Stimulated activated CD4-positive, alpha-beta T cell treated with anti-CD3 and anti-CD28 coated beads, TNF-alpha, amount 100 ng/mL, for 4 hours (primary cell): Measurements from ENCODE around the gene TMED3.
"Not testable (repeated sequence)": the region's sequence is repeated elsewhere in the genome, so short reads cannot be mapped to it uniquely, and the experiment has no call there.

ENCODE experiments used
- DNase-seq, 3 experiments: peaks; one replicate each; pipeline ENCODE4 v3.0.0-alpha.2; 2020; ENCODE audit warnings: low read depth in 3 of 3

The TMED3 gene

DNA sequence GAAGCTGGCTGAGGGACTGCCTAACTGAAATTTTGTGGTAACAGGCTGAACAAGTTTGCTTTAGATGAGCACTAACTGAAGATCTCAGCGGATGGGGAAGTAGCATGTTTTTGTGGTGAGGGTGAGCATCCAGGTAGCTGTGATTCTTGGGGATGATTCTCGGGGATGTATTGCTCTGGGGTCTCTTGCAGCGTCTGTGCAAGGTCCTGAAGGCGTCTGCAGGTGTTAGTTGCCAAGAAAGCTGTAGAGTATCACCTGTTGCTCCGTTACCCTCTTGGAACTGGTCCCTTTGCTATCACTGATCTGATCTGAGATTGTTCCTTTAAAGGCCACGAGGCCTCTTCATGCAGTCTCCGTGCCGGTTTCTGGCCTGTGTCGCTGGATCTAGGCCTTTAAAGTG lies 6.0 kb downstream of the TMED3 start:
- no peak for DNase-seq

DNA sequence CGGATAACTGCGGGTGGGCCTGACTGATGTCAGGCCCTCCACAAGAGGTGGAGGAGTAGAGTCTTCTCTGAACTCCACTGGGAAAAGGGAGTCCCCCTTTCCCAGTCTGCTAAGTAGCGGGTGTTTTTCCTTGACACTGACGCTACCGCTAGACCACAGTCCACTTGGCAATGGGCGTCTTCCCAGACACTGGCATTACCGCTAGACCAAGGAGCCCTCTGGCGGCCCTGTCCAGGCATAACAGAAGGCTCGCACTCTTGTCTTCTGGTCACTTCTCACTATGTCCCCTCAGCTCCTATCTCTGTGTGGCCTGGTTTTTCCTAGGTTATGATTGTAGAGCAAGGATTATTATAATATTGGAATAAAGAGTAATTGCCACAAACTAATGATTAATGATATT lies 9.1 kb downstream of the TMED3 start:
- DNase-seq = not testable (repeated sequence)

DNA sequence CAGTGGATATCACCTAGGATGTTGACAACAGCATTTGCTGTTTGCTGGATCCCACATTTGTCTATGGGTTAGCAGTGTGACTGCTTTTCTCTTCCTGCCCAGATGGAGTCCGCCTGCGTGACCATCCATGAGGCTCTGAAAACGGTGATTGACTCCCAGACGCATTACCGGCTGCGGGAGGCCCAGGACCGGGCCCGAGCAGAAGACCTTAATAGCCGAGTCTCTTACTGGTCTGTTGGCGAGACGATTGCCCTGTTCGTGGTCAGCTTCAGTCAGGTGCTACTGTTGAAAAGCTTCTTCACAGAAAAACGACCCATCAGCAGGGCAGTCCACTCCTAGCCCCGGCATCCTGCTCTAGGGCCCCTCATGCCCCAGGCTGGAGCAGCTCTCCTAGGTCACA lies 11.0 kb downstream of the TMED3 start:
- no peak for DNase-seq

DNA sequence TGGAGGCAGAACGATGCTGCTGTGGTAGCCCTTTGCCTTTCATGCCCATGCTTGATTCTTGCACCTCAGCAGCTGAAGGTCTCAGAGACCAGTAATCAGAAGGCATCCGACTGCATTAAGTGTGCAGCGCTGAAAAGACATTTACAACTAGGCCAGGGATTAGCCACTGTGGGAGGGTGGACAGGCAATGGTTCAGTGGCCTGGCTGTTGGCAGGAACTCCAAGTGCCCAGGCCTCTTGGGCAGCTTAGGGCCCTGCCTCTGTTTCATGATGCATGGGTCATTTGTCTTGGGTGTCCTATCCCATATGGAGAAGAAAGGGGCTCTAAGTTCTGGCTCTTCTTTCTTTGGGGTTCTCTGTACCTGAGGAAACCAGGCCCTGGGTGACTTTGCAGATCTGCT lies 11.4 kb downstream of the TMED3 start:
- DNase-seq = no peak

DNA sequence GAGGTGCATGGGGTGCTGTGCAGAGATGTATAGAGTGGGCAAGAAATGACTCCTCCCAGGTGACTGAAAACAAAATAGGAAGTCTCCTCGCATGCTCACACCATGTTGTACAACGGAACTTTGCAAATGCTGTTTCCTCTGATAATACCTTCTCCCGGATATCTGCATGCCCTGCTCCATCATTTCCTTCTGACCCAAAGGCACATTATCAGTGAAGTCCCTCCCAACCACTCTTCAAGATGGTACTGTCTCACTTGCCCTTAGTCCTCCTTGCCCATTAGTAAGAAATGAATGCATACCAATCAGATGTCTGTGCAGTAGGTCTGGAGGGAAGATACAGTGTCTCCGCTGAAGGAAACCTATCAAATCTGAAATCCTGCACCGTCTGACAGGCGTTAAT lies 12.0 kb downstream of the TMED3 start:
- no peak for DNase-seq

GRCh38 chr15:79329171-79329611 lies 18.3 kb downstream of the TMED3 start:
- no peak for DNase-seq

GRCh38 chr15:79332824-79333510 lies 22.1 kb downstream of the TMED3 start:
- no peak for DNase-seq

GRCh38 chr15:79337591-79337990 lies 26.7 kb downstream of the TMED3 start:
- DNase-seq = no peak

DNA sequence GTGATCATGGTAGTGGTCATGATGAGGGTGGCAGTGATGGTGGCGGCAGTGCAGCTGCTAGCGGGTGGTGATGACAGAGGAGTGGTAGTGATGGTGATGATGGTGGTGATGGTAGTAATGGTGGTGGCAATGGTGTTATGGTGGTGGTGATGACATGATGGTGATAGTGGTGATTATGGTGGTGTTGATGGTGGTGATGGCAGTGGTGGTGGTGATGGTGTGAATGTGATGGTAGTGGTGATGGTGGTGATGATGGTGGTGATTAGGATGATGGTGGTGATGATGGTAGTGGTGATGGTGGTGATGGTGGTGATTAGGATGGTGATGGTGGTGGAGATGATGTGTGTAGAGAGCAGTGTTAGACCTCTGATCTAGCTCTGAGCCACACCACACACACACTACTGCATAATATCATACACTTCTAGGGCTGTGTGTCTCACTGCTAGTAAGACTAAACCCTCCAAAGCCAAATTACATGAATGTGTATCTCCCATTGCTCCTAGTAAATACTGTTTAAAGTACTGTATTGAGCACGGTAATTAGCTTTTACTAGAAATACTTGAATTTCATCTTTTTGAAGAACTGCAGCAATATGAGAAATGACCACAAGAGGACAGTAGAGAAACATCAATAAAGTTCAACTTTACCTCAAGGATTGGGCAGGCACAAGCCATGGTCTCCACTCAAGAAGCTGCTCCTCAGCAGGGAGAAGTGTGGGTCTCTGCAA lies 28.8 kb downstream of the TMED3 start:
- no peak for DNase-seq

- no peak for DNase-seq
These were observed 29.3 kb downstream of the TMED3 start for GRCh38 chr15:79340315-79340602.

GRCh38 chr15:79341396-79341795 lies 30.5 kb downstream of the TMED3 start:
- DNase-seq = no peak

GRCh38 chr15:79349525-79349924 lies 38.6 kb downstream of the TMED3 start:
- DNase-seq = no peak

GRCh38 chr15:79352206-79352605 lies 41.3 kb downstream of the TMED3 start:
- no peak for DNase-seq

DNA sequence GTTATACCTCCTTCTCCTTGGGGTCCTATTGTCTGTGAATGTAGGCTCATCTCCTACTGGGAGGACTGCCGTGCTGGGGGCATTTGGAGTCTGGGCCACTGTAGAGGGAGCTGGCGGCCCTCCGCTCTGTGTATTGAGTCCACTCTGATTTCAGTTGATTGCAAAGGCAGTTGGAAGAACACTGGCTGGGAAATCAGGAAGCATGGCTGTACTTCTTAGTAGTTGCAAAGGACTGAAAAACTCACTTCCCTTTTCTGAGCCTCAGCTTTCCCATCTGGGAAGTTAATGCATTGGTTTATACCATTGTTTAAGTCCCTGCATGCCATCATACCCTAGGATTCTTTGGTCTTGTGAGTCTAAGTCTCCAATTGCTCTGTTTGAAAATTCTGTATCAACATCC lies 46.7 kb downstream of the TMED3 start:
- no peak for DNase-seq

GRCh38 chr15:79358069-79358468 lies 47.2 kb downstream of the TMED3 start:
- DNase-seq = no peak

- no peak for DNase-seq
These were observed 53.8 kb downstream of the TMED3 start for GRCh38 chr15:79364571-79365240.

DNA sequence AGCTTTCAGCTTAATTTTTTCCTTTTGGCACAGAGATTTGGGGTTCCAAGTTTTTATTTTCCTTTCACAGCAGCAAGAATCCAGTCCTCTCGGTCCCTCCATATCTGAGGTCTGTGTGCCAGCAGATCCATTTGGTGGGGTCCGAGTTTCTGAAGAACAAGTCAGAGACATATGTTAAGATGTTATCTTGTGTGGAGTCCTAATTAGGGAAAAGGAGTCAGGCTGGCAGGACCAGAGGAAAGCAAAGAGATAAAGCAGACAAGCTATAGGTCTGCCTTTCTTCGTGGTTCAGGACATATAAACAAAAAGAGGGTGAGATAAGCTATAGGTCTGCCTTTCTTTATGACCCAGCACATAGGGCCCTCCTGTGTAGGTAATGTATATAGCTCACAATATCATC lies 54.9 kb downstream of the TMED3 start:
- DNase-seq = no peak

- no peak for DNase-seq
These were observed 55.8 kb downstream of the TMED3 start for GRCh38 chr15:79366691-79367090.

- no peak for DNase-seq
These were observed 59.8 kb downstream of the TMED3 start for GRCh38 chr15:79370716-79371115.

GRCh38 chr15:79371591-79371990 lies 60.7 kb downstream of the TMED3 start:
- no peak for DNase-seq

GRCh38 chr15:79372428-79372827 lies 61.5 kb downstream of the TMED3 start:
- no peak for DNase-seq
